ENCODE measurements around the gene CACYBP. TPM values are rescaled to one million over a fixed set of nuclear protein-coding genes. Genes with fewer than 3 reads are reported as not detected.
"Not testable (repeated sequence)": the region's sequence is repeated elsewhere in the genome, so short reads cannot be mapped to it uniquely, and the experiment has no call there.

Gene CACYBP
- polyA plus RNA-seq, 1 donor from 2014 or later: 484 TPM

DNA sequence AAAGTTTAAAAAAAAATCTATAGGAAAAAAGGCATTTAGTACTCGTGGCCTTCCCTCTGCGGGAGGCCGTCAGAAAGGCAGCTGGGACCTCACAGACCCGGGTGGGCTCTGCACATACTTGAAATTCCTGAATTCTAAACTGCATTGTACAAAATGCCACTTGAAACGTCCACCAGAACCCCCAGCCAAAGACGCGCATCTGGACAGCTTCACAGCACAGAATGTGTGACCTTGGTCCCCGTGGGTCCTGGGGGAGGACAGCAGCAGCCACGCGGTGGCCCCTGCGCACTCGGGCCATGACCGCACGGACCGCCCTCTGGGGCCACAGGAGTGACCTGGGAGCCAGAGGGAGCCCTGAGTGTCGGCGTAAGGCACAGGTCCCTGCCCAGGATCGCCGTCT is 44.1 kb downstream of the CACYBP start:
- no peaks in the 10 kb centered on the region for H3K9me2 ChIP-seq (ENCODE audit: insufficient read depth, low read length)
- H4K20me1 ChIP-seq (ENCODE audit: insufficient read depth): no peaks in the 10 kb centered on the region
- no peak overlapping the region for H2AFZ ChIP-seq (ENCODE audit: low read depth, low read length)
- no peak overlapping the region for H3K9ac ChIP-seq (ENCODE audit: low read length)
- no peak overlapping the region for H3K4me3 ChIP-seq (ENCODE audit: low read length)
- H3K27me3 ChIP-seq (ENCODE audit: insufficient read depth, low read depth, low read length): no peaks in the 10 kb centered on the region
- H3K9me3 ChIP-seq (ENCODE audit: low read length): no peaks in the 10 kb centered on the region
- TF ChIP-seq, protein P1, sequence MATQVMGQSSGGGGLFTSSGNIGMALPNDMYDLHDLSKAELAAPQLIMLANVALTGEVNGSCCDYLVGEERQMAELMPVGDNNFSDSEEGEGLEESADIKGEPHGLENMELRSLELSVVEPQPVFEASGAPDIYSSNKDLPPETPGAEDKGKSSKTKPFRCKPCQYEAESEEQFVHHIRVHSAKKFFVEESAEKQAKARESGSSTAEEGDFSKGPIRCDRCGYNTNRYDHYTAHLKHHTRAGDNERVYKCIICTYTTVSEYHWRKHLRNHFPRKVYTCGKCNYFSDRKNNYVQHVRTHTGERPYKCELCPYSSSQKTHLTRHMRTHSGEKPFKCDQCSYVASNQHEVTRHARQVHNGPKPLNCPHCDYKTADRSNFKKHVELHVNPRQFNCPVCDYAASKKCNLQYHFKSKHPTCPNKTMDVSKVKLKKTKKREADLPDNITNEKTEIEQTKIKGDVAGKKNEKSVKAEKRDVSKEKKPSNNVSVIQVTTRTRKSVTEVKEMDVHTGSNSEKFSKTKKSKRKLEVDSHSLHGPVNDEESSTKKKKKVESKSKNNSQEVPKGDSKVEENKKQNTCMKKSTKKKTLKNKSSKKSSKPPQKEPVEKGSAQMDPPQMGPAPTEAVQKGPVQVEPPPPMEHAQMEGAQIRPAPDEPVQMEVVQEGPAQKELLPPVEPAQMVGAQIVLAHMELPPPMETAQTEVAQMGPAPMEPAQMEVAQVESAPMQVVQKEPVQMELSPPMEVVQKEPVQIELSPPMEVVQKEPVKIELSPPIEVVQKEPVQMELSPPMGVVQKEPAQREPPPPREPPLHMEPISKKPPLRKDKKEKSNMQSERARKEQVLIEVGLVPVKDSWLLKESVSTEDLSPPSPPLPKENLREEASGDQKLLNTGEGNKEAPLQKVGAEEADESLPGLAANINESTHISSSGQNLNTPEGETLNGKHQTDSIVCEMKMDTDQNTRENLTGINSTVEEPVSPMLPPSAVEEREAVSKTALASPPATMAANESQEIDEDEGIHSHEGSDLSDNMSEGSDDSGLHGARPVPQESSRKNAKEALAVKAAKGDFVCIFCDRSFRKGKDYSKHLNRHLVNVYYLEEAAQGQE (IDR thresholded peaks at IDR 0.05; ENCODE audit: borderline replicate concordance): no peak
- TF ChIP-seq, protein P2, sequence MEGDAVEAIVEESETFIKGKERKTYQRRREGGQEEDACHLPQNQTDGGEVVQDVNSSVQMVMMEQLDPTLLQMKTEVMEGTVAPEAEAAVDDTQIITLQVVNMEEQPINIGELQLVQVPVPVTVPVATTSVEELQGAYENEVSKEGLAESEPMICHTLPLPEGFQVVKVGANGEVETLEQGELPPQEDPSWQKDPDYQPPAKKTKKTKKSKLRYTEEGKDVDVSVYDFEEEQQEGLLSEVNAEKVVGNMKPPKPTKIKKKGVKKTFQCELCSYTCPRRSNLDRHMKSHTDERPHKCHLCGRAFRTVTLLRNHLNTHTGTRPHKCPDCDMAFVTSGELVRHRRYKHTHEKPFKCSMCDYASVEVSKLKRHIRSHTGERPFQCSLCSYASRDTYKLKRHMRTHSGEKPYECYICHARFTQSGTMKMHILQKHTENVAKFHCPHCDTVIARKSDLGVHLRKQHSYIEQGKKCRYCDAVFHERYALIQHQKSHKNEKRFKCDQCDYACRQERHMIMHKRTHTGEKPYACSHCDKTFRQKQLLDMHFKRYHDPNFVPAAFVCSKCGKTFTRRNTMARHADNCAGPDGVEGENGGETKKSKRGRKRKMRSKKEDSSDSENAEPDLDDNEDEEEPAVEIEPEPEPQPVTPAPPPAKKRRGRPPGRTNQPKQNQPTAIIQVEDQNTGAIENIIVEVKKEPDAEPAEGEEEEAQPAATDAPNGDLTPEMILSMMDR (IDR thresholded peaks at IDR 0.05; ENCODE audit: poor library complexity, severe bottlenecking): no peak
- TF ChIP-seq SMC3 (conservative IDR thresholded peaks at IDR 0.05; ENCODE audit: poor library complexity) (no peak), TAF1 (IDR thresholded peaks at IDR 0.05; ENCODE audit: low read depth) (no peak), POLR2AphosphoS5 (IDR thresholded peaks at IDR 0.05) (no peak), MXI1 (conservative IDR thresholded peaks at IDR 0.05; ENCODE audit: poor library complexity, severe bottlenecking) (no peak), EP300 (conservative IDR thresholded peaks at IDR 0.05; ENCODE audit: poor library complexity, severe bottlenecking) (no peak), EZH2 (IDR thresholded peaks at IDR 0.05; ENCODE audit: borderline replicate concordance, insufficient read depth, low read length, poor library complexity, severe bottlenecking) (no peak), RAD21 (conservative IDR thresholded peaks at IDR 0.05) (no peak)
- no peak overlapping the region for H3K4me2 ChIP-seq (ENCODE audit: low read length)
- H3K79me2 ChIP-seq (replicated peaks; ENCODE audit: insufficient read depth, low read length): no peaks in the 10 kb centered on the region
- H3K27ac ChIP-seq (ENCODE audit: low read length): no peak overlapping the region
- H3F3A ChIP-seq (ENCODE audit: insufficient read depth, low read length, poor library complexity, severe bottlenecking): no peaks in the 10 kb centered on the region
- H3K36me3 ChIP-seq (ENCODE audit: insufficient read depth, low read length): no peaks in the 10 kb centered on the region

DNA sequence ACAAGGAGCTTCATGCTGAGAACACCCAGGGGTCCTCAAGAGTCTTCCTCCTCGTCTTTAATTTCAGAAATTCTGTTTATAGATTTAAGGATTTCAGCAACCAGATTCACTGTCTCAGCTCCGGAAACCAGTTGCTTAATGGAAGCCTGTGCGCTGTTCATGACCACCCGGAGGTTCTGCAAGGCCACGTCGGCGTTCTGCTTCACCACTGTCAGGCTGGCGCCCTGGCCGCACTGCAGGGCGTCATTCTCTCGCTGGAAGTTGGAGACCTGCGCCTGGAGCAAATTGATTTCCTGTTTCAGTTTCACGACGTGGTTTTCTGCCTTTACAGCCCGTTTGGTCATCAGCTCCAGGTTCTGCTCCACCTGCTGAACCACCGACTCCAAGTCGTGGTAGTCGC is 44.8 kb downstream of the CACYBP start:
- not testable (repeated sequence) for H3F3A ChIP-seq (ENCODE audit: insufficient read depth, low read length, poor library complexity, severe bottlenecking); H3K4me2 ChIP-seq (ENCODE audit: low read length); H3K9me2 ChIP-seq (ENCODE audit: insufficient read depth, low read length); H3K4me3 ChIP-seq (ENCODE audit: low read length); H3K9ac ChIP-seq (ENCODE audit: low read length); H3K27me3 ChIP-seq (ENCODE audit: insufficient read depth, low read depth, low read length); H3K36me3 ChIP-seq (ENCODE audit: insufficient read depth, low read length); H3K27ac ChIP-seq (ENCODE audit: low read length); H2AFZ ChIP-seq (ENCODE audit: low read depth, low read length); H3K79me2 ChIP-seq (replicated peaks; ENCODE audit: insufficient read depth, low read length); H4K20me1 ChIP-seq (ENCODE audit: insufficient read depth); H3K9me3 ChIP-seq (ENCODE audit: low read length)

DNA sequence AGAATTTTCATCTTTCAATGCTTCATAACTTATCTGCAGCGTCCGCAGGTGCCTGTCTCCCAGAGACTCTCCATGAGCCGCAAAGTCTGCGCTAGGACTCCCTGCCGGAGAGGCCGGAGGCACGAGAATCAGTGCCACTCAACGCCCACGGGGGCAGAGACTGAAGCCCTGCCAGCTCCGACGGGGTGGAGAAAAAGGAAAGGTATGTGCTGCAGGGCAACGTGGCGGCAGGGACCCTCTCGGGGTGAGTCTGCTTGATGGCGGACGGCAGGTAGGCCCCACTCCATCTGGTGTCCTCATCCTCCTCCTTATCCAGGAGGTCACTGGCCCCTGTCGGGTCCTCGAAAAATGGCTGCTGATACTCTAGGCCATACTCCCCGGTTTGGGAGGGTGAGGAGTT is 45.4 kb downstream of the CACYBP start:
- no peaks in the 10 kb centered on the region for H3K79me2 ChIP-seq (replicated peaks; ENCODE audit: insufficient read depth, low read length)
- no peaks in the 10 kb centered on the region for H4K20me1 ChIP-seq (ENCODE audit: insufficient read depth)
- no peaks in the 10 kb centered on the region for H3K9me3 ChIP-seq (ENCODE audit: low read length)
- H3K36me3 ChIP-seq (ENCODE audit: insufficient read depth, low read length): no peaks in the 10 kb centered on the region
- H3F3A ChIP-seq (ENCODE audit: insufficient read depth, low read length, poor library complexity, severe bottlenecking): no peaks in the 10 kb centered on the region
- no peaks in the 10 kb centered on the region for H3K27me3 ChIP-seq (ENCODE audit: insufficient read depth, low read depth, low read length)
- no peak overlapping the region for H3K4me2 ChIP-seq (ENCODE audit: low read length)
- no peak overlapping the region for H2AFZ ChIP-seq (ENCODE audit: low read depth, low read length)
- no peak overlapping the region for H3K27ac ChIP-seq (ENCODE audit: low read length)
- no peak overlapping the region for H3K4me3 ChIP-seq (ENCODE audit: low read length)
- no peaks in the 10 kb centered on the region for H3K9me2 ChIP-seq (ENCODE audit: insufficient read depth, low read length)
- TF ChIP-seq EZH2 (IDR thresholded peaks at IDR 0.05; ENCODE audit: borderline replicate concordance, insufficient read depth, low read length, poor library complexity, severe bottlenecking) (no peak), SMC3 (conservative IDR thresholded peaks at IDR 0.05; ENCODE audit: poor library complexity) (no peak), RAD21 (conservative IDR thresholded peaks at IDR 0.05) (no peak), TAF1 (IDR thresholded peaks at IDR 0.05; ENCODE audit: low read depth) (no peak), POLR2AphosphoS5 (IDR thresholded peaks at IDR 0.05) (no peak), EP300 (conservative IDR thresholded peaks at IDR 0.05; ENCODE audit: poor library complexity, severe bottlenecking) (no peak), MXI1 (conservative IDR thresholded peaks at IDR 0.05; ENCODE audit: poor library complexity, severe bottlenecking) (no peak)
- TF ChIP-seq, protein P1 (IDR thresholded peaks at IDR 0.05; ENCODE audit: borderline replicate concordance): no peak
- TF ChIP-seq, protein P2 (IDR thresholded peaks at IDR 0.05; ENCODE audit: poor library complexity, severe bottlenecking): no peak
- no peak overlapping the region for H3K9ac ChIP-seq (ENCODE audit: low read length)

Measured in neural cell (in vitro differentiated cells).